ENCODE data around the gene GPC5.

Gene GPC5

GRCh38 chr13:91879360-91879759, 480.9 kb downstream of the GPC5 start:
- Histone ChIP-seq H3K36me3 (ENCODE audit: control insufficient read depth in 2 of 2, insufficient read depth in 1 of 2, low read length in 2 of 2) (no peaks in the 10 kb centered on the region), H3K4me3 (ENCODE audit: low read depth, low read length) (no peak overlapping the region), H3K4me1 (ENCODE audit: control insufficient read depth, insufficient read depth, low read length) (no peaks in the 10 kb centered on the region), H3K9me3 (ENCODE audit: control insufficient read depth, insufficient read depth, low read depth, low read length) (no peaks in the 10 kb centered on the region), H3K27ac (ENCODE audit: extremely low read depth, low read depth, low read length) (no peak overlapping the region)
- TF ChIP-seq ZBTB10 (tag by site-specific recombination; IDR thresholded peaks at IDR 0.05) (no peak), ZNF362 (tag by site-specific recombination; IDR thresholded peaks at IDR 0.05) (no peak), GLIS2 (tag by site-specific recombination; IDR thresholded peaks at IDR 0.05) (no peak), PBX3 (CRISPR knock-in tag; IDR thresholded peaks at IDR 0.05) (no peak), ZNF830 (tag by site-specific recombination; IDR thresholded peaks at IDR 0.05; ENCODE audit: low read depth) (no peak), ZNF155 (tag by site-specific recombination; IDR thresholded peaks at IDR 0.05) (no peak)
- TF ChIP-seq, protein P1, sequence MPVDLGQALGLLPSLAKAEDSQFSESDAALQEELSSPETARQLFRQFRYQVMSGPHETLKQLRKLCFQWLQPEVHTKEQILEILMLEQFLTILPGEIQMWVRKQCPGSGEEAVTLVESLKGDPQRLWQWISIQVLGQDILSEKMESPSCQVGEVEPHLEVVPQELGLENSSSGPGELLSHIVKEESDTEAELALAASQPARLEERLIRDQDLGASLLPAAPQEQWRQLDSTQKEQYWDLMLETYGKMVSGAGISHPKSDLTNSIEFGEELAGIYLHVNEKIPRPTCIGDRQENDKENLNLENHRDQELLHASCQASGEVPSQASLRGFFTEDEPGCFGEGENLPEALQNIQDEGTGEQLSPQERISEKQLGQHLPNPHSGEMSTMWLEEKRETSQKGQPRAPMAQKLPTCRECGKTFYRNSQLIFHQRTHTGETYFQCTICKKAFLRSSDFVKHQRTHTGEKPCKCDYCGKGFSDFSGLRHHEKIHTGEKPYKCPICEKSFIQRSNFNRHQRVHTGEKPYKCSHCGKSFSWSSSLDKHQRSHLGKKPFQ (tag by site-specific recombination; IDR thresholded peaks at IDR 0.05): no peak
- CTCF ChIA-PET: no interaction called here
- POLR2A ChIA-PET: no interaction called here

GRCh38 chr13:91882918-91883317, 484.5 kb downstream of the GPC5 start:
- H3K9me3 ChIP-seq (ENCODE audit: control insufficient read depth, insufficient read depth, low read depth, low read length): no peaks in the 10 kb centered on the region
- no peaks in the 10 kb centered on the region for H3K4me1 ChIP-seq (ENCODE audit: control insufficient read depth, insufficient read depth, low read length)
- TF ChIP-seq ZNF169 (tag by site-specific recombination; IDR thresholded peaks at IDR 0.05) (no peak), ZNF654 (tag by site-specific recombination; IDR thresholded peaks at IDR 0.05; ENCODE audit: low read depth) (no peak), ZNF138 (tag by site-specific recombination; IDR thresholded peaks at IDR 0.05; ENCODE audit: borderline replicate concordance) (no peak), GLIS2 (tag by site-specific recombination; IDR thresholded peaks at IDR 0.05) (no peak), PRDM6 (tag by site-specific recombination; IDR thresholded peaks at IDR 0.05) (no peak), MEIS1 (CRISPR knock-in tag; IDR thresholded peaks at IDR 0.05; ENCODE audit: borderline replicate concordance) (no peak), ZNF664 (tag by site-specific recombination; IDR thresholded peaks at IDR 0.05) (no peak), ZNF146 (tag by site-specific recombination; IDR thresholded peaks at IDR 0.05) (no peak), ZNF660 (tag by site-specific recombination; IDR thresholded peaks at IDR 0.05) (no peak), TRIM28 (IDR thresholded peaks at IDR 0.05; ENCODE audit: borderline replicate concordance, low read length) (no peak), ZNF24 (tag by site-specific recombination; IDR thresholded peaks at IDR 0.05) (no peak), OSR2 (tag by site-specific recombination; IDR thresholded peaks at IDR 0.05) (no peak), ZNF768 (tag by site-specific recombination; IDR thresholded peaks at IDR 0.05) (no peak), ZBTB20 (tag by site-specific recombination; IDR thresholded peaks at IDR 0.05) (no peak), ZNF501 (tag by site-specific recombination; IDR thresholded peaks at IDR 0.05) (no peak), ZNF692 (tag by site-specific recombination; IDR thresholded peaks at IDR 0.05) (no peak), OVOL3 (tag by site-specific recombination; IDR thresholded peaks at IDR 0.05) (no peak), ZSCAN23 (tag by site-specific recombination; IDR thresholded peaks at IDR 0.05) (no peak)
- CTCF ChIA-PET: no interaction called here
- no peak overlapping the region for H3K27ac ChIP-seq (ENCODE audit: extremely low read depth, low read depth, low read length)
- POLR2A ChIA-PET: no interaction called here
- H3K4me3 ChIP-seq (ENCODE audit: low read depth, low read length): no peak overlapping the region
- H3K36me3 ChIP-seq (ENCODE audit: control insufficient read depth in 2 of 2, insufficient read depth in 1 of 2, low read length in 2 of 2): no peaks in the 10 kb centered on the region

Measured in HEK293 (cell line).